HFFc6 (cell line): ENCODE results near the gene IFITM10. TPM values are rescaled to one million over a fixed set of nuclear protein-coding genes. Genes with fewer than 3 reads are reported as not detected.

Source experiments
- DNase-seq: peaks from one replicate; pipeline ENCODE4 v3.0.0-alpha.2; 2018
- H3K27ac Mint-ChIP-seq: 2 replicates; pipeline ENCODE4 v1.8.0; 2020; ENCODE audit warnings: mild to moderate bottlenecking, mixed read lengths
- H3K27me3 Mint-ChIP-seq: 2 replicates; pipeline ENCODE4 v1.8.0; 2021; ENCODE audit warnings: mild to moderate bottlenecking, moderate library complexity, mixed read lengths; ENCODE audit not compliant: insufficient read depth
- H3K36me3 Mint-ChIP-seq: 2 replicates; pipeline ENCODE4 v1.8.0; 2021; ENCODE audit warnings: low read depth, mixed read lengths
- H3K4me1 Mint-ChIP-seq: 2 replicates; pipeline ENCODE4 v1.8.0; 2020; ENCODE audit warnings: low read depth, mixed read lengths
- H3K4me3 Mint-ChIP-seq: 2 replicates; pipeline ENCODE4 v1.8.0; 2020; ENCODE audit warnings: mild to moderate bottlenecking, moderate library complexity, mixed read lengths
- H3K9me3 Mint-ChIP-seq: 2 replicates; pipeline ENCODE4 v1.8.0; 2020; ENCODE audit warnings: mild to moderate bottlenecking, mixed read lengths
- CTCF ChIP-seq: fragments of 200-600 bp; sonication (generic); IDR thresholded peaks from 2 replicates; pipeline ENCODE4 v1.5.0; 2021; ENCODE audit warnings: antibody characterized with exemption, mild to moderate bottlenecking
- total RNA-seq, 6 experiments: library from RNA; stranded (reverse); fragmentation: NEBNext Ultra II Directional; extraction: Animal tissue kit (Norgen Biotek cat#: 25700); gene quantifications; 2 replicates in 1 of 6; 3 replicates in 5 of 6; pipeline ENCODE4 v1.2.3, GENCODE V29; 2021

The IFITM10 gene
- total RNA-seq, 6 experiments from 2014 or later = 0.21 to 0.71 (median 0.45) TPM

- no peak overlapping the region for H3K27ac Mint-ChIP-seq
- peaks cover 5% of the 10 kb centered on the region for H3K9me3 Mint-ChIP-seq
- peaks cover 6% of the 10 kb centered on the region for H3K36me3 Mint-ChIP-seq
- no peak for TF ChIP-seq CTCF
- DNase-seq = no peak
- H3K27me3 Mint-ChIP-seq = peaks cover 17% of the 10 kb centered on the region
- peaks cover 8% of the 10 kb centered on the region for H3K4me1 Mint-ChIP-seq
- H3K4me3 Mint-ChIP-seq = no peak overlapping the region
Measured at GRCh38 chr11:1744891-1745700, 5.3 kb downstream of the IFITM10 start.

GRCh38 chr11:1744137-1744886 lies 6.1 kb downstream of the IFITM10 start:
- no peak overlapping the region for H3K27ac Mint-ChIP-seq
- H3K4me3 Mint-ChIP-seq = no peak overlapping the region
- H3K9me3 Mint-ChIP-seq = peaks cover 5% of the 10 kb centered on the region
- H3K27me3 Mint-ChIP-seq = peaks cover 18% of the 10 kb centered on the region
- peaks cover 6% of the 10 kb centered on the region for H3K36me3 Mint-ChIP-seq
- DNase-seq = no peak
- no peak for TF ChIP-seq CTCF
- no peaks in the 10 kb centered on the region; the same call in 1 of the 2 replicates for H3K4me1 Mint-ChIP-seq

GRCh38 chr11:1743585-1744136 lies 6.7 kb downstream of the IFITM10 start:
- Mint-ChIP-seq H3K27me3 (peaks cover 21% of the 10 kb centered on the region), H3K9me3 (peaks cover 5% of the 10 kb centered on the region), H3K4me3 (no peak overlapping the region), H3K4me1 (no peaks in the 10 kb centered on the region), H3K27ac (no peak overlapping the region), H3K36me3 (peaks cover 6% of the 10 kb centered on the region)
- TF ChIP-seq CTCF = no peak
- DNase-seq = no peak

- Mint-ChIP-seq H3K27me3 (peaks cover 24% of the 10 kb centered on the region), H3K4me1 (no peaks in the 10 kb centered on the region), H3K36me3 (peaks cover 7% of the 10 kb centered on the region), H3K4me3 (no peak overlapping the region), H3K9me3 (peaks cover 11% of the 10 kb centered on the region), H3K27ac (no peak overlapping the region)
- DNase-seq = no peak
- no peak for TF ChIP-seq CTCF
Measured at GRCh38 chr11:1742869-1743584, 7.4 kb downstream of the IFITM10 start.

GRCh38 chr11:1742371-1742770 lies 8.0 kb downstream of the IFITM10 start:
- H3K36me3 Mint-ChIP-seq = peaks cover 13% of the 10 kb centered on the region
- no peak for TF ChIP-seq CTCF
- H3K9me3 Mint-ChIP-seq = peaks cover 18% of the 10 kb centered on the region
- H3K27me3 Mint-ChIP-seq = peaks cover 28% of the 10 kb centered on the region
- H3K4me1 Mint-ChIP-seq = no peaks in the 10 kb centered on the region
- H3K27ac Mint-ChIP-seq = no peak overlapping the region
- no peak overlapping the region for H3K4me3 Mint-ChIP-seq
- no peak for DNase-seq
